H54 (cell line): ENCODE measurements around the gene CLK1.

Experiments
- DNase-seq: peaks from one replicate; pipeline ENCODE4 v3.0.0; 2011; ENCODE audit warnings: low spot score, mixed read lengths; ENCODE audit not compliant: insufficient read length
- FAIRE-seq: peaks from 3 replicates; lab custom pipeline; 2011; peaks lifted over from hg19 to GRCh38; lab: Jason Lieb, UNC
- POLR2A ChIP-seq: IDR thresholded peaks from 2 replicates; pipeline ENCODE4 v1.6.1; 2011; ENCODE audit warnings: low read depth, mild to moderate bottlenecking, low read length

CLK1 gene

DNA sequence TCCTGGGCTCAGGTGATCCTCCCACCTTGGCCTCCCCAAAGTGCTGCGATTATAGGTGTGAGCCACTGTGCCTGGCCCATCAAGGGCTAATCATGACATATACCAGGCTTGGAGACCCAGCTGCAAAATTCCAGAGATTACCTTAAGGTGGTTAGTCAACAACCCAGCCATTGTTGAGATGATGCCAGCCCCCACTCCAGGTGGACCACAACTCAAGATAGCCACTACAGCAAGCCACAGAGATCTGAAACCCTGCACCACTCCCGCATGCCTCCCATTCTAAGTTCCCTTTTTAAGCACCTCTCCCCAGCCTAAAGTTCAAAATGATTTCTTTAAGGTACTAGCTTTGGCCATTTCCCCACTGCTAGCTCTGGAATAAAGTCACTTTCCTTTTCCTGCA is 4.6 kb upstream of the CLK1 start:
- no peak for TF ChIP-seq POLR2A
- DNase-seq: no peak
- no peak for FAIRE-seq

DNA sequence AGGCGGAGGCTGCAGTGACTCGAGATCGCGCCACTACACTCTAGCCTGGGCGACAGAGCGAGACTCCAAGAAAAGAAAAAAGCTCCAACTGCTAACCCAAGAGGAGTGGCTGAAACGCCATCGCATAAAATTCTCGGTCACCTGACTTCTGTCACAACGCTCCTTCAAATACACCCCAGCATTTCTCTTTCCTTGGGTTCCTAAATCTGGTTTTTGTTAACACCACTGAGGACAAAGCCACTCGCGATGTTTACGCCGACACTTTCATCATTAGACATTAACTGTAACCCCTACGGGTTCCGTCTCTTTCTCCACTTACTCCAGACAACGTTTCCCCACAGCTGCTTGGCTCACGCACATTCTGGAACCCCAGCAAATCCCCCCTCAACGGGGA is 679 bp downstream of the CLK1 start:
- TF ChIP-seq POLR2A: no peak
- DNase-seq (no peak), FAIRE-seq (no peak)

DNA sequence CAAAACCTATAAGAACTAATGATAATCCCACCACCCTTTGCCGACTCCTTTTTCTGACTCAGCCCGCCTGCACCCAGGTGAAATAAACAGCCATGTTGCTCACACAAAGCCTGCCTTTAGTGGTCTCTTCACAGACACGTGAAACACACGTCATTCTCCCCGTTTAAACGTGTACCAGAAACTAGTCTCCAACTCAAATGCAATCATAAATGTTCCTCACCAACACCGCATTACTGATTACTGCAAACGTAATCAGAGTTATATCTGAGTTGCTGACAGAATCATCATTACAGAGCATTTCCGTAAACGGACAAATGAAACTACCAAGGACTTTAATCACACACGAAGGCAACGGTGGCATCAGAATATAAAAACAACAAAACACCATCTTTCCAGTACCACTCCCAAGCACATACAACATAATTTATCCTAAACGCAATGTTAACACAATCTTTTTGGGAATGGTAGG is 1.9 kb downstream of the CLK1 start:
- no peak for DNase-seq
- no peak for FAIRE-seq
- TF ChIP-seq POLR2A: no peak

DNA sequence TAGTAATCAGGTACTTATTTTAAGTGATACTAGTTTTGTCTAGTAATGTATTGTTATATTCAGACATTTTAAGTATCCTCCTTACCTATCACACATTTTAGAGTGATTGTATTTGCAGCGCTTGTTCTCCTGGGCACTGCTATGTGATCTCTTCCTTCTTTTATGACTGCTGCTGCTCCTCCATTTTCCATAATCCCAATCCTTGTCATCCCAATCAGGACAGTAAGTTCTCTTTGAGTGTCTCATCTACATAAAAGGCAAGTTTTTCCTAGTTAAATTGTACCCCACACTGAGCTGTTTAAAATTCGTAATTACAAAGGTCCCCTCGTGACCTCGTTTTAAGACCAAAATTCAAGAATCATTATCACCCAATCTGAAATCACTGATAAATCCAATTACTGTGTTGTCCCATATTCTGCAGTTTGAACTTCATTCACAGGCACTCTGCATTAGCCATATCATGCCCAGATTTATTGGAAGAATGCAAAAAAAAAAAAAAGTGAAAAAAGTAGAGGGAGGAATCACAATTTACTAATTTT is 2.8 kb downstream of the CLK1 start:
- no peak for TF ChIP-seq POLR2A
- FAIRE-seq: no peak
- no peak for DNase-seq

DNA sequence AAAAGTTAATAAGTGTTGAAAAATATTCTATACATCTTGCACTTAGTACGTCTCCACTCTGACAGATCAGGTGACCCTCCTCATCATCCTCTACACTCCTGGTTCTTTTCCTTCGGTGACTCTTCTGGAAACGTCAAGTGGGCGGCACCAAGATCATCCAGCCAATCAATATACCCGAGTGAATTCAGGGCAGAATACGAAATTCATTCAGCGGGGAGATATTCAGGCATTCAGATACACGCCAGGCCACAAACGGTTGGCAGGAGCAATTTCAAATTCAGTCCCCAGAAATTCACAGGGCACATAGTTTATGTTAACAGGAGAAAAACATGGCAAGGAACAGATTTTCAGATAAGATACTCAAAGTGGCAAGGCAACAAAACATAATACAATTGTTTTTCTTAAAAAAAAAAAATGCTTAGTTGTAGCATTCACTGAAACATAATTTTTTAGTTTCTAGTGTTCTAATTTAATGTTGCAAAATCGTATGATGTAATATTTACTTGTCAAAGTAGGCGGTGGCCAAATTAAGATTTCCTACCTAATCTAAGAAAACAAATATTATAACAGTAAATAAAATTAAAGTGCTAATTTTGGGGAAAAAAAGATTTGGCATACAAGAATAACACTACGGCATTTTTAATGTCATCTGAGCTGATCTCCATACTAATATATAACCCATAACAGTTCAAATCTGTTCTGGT is 4.2 kb downstream of the CLK1 start:
- DNase-seq: no peak
- no peak for TF ChIP-seq POLR2A
- no peak for FAIRE-seq

DNA sequence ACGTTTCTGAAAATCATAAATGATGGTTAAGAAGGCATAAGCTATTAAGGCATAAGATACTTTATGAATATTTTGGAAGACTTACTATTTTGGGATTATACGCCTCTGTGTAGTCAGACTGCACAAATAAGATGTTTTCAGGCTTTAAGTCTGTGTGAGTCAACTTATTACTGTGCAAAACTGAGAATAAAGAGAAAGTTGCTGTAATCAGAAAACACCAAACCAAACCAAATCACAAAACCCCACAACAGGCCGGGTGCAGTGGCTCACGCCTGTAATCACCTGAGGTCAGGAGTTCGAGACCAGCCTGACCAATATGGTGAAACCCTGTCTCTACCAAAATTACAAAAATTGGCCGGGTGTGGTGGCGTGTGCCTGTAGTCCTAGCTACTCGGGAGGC is 7.7 kb downstream of the CLK1 start:
- FAIRE-seq (peak; percentile 23), DNase-seq (no peak)
- TF ChIP-seq POLR2A: no peak

DNA sequence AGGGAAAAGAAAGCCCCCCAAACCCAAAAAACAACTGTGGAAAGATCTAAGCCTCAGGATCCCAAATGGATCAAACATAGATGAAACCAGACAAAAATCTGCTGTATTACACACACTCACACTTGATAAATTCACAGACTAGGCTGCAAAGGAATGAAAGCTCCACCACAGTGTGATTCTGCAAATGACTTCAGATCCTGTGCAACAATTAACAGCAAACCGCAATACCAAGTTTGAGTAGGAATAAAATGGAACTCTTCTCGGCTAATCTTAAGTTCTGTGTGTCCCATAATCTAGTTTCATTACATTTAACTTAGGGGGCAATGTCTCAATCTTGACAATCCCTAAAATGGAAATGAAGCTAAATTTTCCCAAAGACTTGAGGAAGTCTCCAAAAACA is 11.9 kb downstream of the CLK1 start:
- DNase-seq (no peak), FAIRE-seq (no peak)
- TF ChIP-seq POLR2A: no peak

DNA sequence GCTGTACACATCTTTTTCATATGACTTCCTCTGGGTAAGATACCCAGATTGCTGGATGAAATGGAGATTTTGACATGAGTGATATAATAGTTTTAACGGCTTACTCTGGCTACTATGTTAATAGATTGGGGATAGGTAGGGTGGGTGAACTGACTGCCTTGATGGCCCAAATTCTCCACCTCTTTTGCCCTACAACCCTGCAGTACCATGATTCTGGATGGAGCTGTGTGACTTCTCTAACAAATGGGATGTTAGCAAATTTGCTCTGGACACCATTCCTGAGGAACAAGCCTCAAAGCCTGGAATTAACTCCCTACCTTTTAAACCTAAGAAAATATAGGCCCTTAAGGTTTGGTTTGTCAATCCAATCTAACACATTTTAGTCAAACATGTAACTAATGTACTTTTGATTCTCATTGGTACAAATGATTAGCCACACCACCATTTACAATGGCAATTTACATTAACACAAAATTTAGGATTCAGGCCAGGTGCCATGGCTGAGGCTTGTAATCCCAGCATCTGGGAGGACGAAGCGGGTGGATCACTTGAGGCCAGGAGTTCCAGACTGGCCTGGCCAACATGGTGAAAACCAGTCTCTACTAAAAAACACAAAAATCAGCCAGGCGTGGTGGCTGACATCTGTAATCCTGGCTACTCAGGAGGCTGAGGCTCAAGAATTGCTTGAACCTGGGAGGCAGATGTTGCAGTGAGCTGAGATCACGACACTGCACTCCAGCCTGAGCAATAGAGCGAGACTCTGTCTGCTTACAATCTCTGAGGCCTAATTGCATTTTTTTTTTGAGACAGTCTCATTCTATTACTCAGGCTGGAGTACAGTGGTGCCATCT is 12.8 kb downstream of the CLK1 start:
- FAIRE-seq (no peak), DNase-seq (no peak)
- no peak for TF ChIP-seq POLR2A

DNA sequence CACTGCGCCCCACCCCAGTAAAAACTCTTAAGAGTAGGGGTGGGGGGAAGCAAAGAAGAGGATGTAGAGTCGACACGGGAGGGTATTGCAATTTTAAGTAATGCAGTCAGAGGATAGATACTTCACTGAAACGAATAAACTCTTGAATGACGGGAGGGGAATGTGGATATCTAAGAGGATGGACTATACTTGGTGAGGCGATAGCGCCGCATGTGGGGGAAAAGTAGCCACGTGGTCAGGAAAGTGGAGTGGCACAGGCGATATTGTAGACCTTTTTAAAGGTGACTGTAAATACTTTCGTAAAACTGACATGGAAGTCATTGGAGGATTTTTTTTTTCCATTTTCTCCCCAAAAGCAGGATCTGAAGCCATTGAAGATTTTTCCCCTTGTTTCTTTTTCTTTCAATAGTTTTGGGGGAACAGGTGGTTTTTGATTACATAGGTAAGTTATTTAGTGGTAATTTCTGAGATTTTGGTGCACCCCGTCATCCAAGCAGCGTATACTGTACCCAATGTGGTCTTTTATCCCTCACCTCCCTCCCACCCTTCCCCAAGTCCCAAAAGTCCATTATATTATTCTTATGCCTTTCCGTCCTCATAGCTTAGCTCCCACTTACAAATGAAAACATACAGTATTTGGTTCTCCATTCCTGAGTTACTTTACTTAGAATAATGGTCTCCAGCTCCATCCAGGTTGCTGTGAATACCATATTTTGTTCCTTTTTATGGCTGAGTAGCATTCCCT is 13.8 kb downstream of the CLK1 start:
- FAIRE-seq (no peak), DNase-seq (no peak)
- no peak for TF ChIP-seq POLR2A

DNA sequence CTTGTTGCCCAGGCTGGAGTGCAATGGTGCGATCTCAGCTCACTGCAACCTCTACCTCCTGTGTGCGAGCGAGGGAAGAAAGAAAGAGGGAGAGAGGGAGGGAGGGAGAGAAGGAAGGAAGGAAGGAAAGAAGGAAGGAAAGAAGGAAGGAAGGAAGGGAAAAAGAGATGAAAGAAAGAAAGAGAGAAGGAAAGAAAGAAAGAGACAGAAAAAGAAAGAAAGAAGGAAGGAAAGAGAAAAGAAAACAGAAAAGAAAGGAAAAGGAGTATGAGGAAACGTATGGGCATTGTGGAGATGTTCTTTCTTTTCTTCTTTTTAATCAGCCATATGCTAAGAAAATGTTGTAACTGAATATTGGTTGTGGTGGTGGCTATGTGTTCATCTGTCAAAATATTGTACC is 16.5 kb downstream of the CLK1 start:
- no peak for DNase-seq
- no peak for TF ChIP-seq POLR2A
- FAIRE-seq: no peak

DNA sequence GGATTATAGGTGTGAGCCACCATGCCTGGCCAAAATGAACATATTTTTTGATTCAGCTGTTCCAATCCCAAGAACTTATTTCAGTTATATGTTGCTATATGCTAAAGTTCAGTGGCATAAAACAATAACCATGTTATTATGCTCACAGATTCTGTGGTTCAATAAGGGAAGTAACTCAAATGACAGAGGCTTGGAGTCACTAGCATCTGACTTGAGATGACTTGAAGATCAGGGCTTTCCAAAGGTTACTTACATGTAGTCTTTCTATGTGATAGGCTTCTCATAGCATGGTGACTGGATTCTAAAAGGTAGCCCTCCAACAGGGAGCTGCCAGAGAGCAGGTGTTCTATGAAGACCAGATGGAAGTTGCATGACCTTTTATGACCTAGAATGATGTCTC is 17.2 kb downstream of the CLK1 start:
- FAIRE-seq (no peak), DNase-seq (no peak)
- TF ChIP-seq POLR2A: no peak

DNA sequence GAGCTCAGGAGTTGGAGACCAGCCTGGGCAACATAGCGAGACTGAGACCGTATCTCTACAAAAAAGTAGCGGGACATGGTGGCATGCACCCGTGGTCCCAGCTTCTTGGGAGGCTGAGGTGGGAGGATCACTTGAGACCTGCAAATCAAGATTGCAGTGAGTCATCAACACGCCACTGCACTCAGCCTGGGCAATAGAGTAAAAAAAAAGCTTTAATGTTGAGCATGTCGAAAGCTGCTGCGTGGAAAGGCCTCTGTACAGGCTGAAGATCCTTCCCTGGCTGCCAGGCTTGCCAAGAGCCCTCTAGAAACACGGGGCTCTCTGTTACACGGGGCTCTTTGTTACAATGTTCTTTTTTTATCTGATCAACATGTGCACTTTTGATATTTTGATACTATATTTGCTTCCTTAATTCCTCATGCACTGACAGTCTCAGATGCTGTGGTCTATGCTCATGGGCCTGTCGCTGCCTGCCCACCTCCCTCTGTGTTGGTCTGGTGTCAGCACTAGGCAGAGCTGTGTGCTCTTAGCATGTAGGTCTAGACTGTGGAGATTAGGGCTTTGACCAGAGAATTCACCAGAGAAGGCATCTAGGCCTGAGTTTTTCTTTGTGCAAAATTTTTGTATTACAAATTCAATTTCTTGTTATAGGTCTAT is 18.7 kb downstream of the CLK1 start:
- DNase-seq: no peak
- no peak for FAIRE-seq
- TF ChIP-seq POLR2A: no peak

DNA sequence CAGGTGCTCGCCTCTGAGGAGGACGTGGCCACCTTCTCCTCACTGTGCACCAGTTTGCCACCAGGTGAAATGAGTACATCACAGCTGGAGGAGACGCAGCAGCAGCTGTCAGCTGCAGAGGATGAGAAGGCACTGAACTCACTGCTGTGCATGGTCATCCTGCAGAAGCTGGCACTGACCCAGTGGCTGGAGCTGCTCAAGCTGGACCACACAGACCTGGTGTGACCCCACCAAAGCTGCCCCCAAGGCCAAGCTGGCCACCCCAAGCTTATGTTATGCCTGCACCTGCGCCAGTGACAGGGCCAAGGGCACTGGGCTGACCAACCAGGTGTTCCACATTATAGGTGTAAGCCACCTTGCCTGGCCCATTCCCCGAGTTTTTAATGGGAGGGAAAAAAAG is 19.3 kb downstream of the CLK1 start:
- FAIRE-seq: no peak
- no peak for TF ChIP-seq POLR2A
- no peak for DNase-seq
